NB4 (cell line): ENCODE results near the gene C6orf52.

Experiments
- CTCF ChIP-seq: IDR thresholded peaks from one replicate; pipeline ENCODE4 v1.5.1; 2012; ENCODE audit warnings: low read depth, low read length
- MYC ChIP-seq: IDR thresholded peaks from 2 replicates; pipeline ENCODE4 v1.6.1; 2011; ENCODE audit warnings: low read depth, low read length
- POLR2A ChIP-seq: IDR thresholded peaks from 2 replicates; pipeline ENCODE4 v1.6.1; 2011; ENCODE audit warnings: mild to moderate bottlenecking; ENCODE audit not compliant: insufficient read length; ENCODE audit errors: extremely low read depth
- TF ChIP-seq, protein P1 (sequence below): IDR thresholded peaks from 2 replicates; pipeline ENCODE4 v1.6.1; 2011; ENCODE audit warnings: low read depth, low read length

DNA sequence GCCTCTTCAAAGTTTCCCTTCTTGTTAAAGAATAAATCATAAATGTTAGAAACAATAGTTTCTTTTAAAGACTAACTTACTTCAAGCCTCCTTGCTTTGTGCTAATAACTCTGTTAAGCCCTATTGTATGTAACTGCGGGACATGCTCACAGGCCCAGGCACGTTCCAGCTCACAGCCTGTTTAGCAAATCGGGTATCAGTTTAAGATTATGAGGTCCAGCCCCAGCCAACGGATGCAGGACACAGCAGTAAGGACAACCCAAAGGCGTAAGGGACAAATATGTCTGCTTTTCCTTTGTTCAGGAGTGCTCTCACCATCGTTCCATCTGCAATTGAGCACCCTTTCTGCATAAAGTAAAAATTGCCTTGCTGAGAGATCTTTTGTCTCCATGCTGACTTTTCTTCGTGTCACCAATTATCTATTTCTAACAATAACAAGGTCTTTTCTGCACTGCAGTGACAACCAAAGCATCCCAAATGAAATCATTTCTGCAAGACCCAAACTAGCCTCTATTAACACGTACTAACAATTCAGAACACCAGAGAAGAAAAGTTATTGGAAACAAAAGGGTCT lies 1.4 kb downstream of the C6orf52 start:
- TF ChIP-seq, protein P1, sequence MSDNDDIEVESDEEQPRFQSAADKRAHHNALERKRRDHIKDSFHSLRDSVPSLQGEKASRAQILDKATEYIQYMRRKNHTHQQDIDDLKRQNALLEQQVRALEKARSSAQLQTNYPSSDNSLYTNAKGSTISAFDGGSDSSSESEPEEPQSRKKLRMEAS, result no peak
- TF ChIP-seq CTCF, result no peak
- no peak for TF ChIP-seq POLR2A
- TF ChIP-seq MYC, result no peak
